ENCODE results near the gene FYB2. TPM values are rescaled to one million over a fixed set of nuclear protein-coding genes. Genes with fewer than 3 reads are reported as not detected.

The FYB2 gene
- total and polyA plus RNA-seq, 8 donors, result 0.31 to 2.2 (median 0.75) TPM; not detected in 3

DNA sequence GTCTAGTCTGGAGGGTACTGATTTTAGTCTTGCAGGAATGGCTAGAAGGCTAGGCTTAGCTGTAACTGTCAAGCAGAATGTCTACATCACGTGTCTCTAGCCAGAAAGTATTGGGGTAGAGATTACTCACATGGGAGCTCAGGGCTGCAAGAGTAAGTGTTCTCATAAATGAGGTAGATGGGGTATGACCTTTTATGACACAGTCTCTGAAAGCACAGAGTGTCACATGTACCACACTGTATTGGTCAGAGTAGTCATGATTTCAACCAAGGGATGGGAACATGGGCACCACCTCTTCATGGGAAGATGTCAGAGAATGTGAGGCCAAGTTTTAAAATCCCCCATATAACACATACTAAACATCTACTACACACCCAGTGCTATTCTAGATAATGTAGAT lies 2.9 kb downstream of the FYB2 start:
- Histone ChIP-seq H3K27ac (no peak overlapping the region), H3K4me3 (no peak overlapping the region), H3K9me3 (no peaks in the 10 kb centered on the region), H3K4me1 (peaks cover 7 to 29% (median 26%) of the 10 kb centered on the region in 4 donors), H3K36me3 (no peaks in the 10 kb centered on the region), H3K27me3 (no peaks in the 10 kb centered on the region)
- intact Hi-C loops (cut with DNase I; ENCODE audit: low total_unique reads), result no loop called here
- TF ChIP-seq POLR2AphosphoS5 (IDR thresholded peaks at IDR 0.05) (no peak), POLR2A (IDR thresholded peaks at IDR 0.05) (no peak), EP300 (IDR thresholded peaks at IDR 0.05) (no peak)
- TF ChIP-seq, protein P1, sequence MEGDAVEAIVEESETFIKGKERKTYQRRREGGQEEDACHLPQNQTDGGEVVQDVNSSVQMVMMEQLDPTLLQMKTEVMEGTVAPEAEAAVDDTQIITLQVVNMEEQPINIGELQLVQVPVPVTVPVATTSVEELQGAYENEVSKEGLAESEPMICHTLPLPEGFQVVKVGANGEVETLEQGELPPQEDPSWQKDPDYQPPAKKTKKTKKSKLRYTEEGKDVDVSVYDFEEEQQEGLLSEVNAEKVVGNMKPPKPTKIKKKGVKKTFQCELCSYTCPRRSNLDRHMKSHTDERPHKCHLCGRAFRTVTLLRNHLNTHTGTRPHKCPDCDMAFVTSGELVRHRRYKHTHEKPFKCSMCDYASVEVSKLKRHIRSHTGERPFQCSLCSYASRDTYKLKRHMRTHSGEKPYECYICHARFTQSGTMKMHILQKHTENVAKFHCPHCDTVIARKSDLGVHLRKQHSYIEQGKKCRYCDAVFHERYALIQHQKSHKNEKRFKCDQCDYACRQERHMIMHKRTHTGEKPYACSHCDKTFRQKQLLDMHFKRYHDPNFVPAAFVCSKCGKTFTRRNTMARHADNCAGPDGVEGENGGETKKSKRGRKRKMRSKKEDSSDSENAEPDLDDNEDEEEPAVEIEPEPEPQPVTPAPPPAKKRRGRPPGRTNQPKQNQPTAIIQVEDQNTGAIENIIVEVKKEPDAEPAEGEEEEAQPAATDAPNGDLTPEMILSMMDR (IDR thresholded peaks at IDR 0.05), result no peak
- no peak for DNase-seq
- WGBS, 5 donors, result 91 to 100% (median 93%) methylated on average over 1 of the region's 1 CpG

DNA sequence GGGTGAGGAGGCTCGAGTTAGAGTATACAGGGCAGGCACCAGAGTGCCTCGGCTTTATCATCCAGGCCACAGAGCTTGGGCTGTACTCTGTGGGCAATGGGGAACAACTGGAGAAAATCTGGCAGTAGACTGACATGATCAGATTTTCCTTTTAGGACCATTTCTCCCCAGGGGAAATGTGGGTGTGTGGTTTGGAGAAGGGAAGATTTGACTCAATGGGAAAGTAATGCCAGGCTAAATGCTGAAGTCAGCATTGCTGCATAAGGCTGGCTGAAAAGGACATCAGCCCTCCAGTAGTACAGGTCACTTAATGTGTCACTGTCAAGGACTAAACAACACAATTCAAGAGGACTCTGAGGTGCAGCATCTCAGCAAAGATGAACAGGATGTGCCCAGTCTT lies 5.0 kb downstream of the FYB2 start:
- 71 to 89% (median 86%) methylated on average over 2 of the region's 2 CpGs for WGBS, 5 donors
- intact Hi-C loops (cut with DNase I; ENCODE audit: low total_unique reads), result no loop called here
- no peak overlapping the region for H3K4me3 ChIP-seq

DNA sequence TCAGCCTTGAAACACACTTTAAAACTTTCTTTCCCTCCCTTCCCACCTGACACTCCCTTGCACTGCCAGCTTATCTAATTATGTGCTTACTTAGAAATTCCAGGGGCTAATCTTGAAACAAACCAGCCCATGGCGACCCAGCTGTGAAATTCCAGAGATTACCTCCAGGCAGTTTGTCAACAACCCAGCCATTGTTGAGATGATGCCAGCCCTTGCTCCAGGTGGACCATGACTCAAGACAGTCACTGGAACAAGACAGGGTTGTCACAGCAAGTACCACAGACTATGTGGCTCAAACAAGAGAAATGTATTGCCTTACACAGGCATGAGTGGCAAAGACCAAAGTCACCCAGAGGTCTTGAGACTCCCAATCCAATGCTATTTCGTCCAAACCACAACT lies 7.9 kb downstream of the FYB2 start:
- peak overlapping the region in 2 of 5 donors; percentile 4 to 30 for H3K27ac ChIP-seq
- no peaks in the 10 kb centered on the region for H3K36me3 ChIP-seq
- H3K4me3 ChIP-seq, result no peak overlapping the region
- 24 to 38% (median 33%) methylated on average over 2 of the region's 2 CpGs for WGBS, 5 donors
- peaks cover 0 to 18% (median 3%) of the 10 kb centered on the region in 4 donors for H3K4me1 ChIP-seq
- H3K9me3 ChIP-seq, result no peaks in the 10 kb centered on the region
- no peak for TF ChIP-seq POLR2A (IDR thresholded peaks at IDR 0.05)
- TF ChIP-seq, protein P1 (IDR thresholded peaks at IDR 0.05), result no peak
- no peak for TF ChIP-seq EP300 (IDR thresholded peaks at IDR 0.05)
- TF ChIP-seq POLR2AphosphoS5 (IDR thresholded peaks at IDR 0.05), result peak in 2 of 3 donors; percentile 28 to 73
- intact Hi-C loops (cut with DNase I; ENCODE audit: low total_unique reads), result no loop called here
- H3K27me3 ChIP-seq, result no peaks in the 10 kb centered on the region
- DNase-seq, result peak; percentile 66 to 79

More for the DNA sequence above, 5.0 kb downstream of the FYB2 start:
- Histone ChIP-seq H3K27ac (no peak overlapping the region), H3K4me1 (peaks cover 0 to 25% (median 16%) of the 10 kb centered on the region in 4 donors), H3K27me3 (no peaks in the 10 kb centered on the region), H3K36me3 (no peaks in the 10 kb centered on the region), H3K9me3 (no peaks in the 10 kb centered on the region)
- no peak for DNase-seq
- TF ChIP-seq POLR2A (IDR thresholded peaks at IDR 0.05) (no peak), EP300 (IDR thresholded peaks at IDR 0.05) (no peak), POLR2AphosphoS5 (IDR thresholded peaks at IDR 0.05) (no peak)
- TF ChIP-seq, protein P1 (IDR thresholded peaks at IDR 0.05), result no peak

DNA sequence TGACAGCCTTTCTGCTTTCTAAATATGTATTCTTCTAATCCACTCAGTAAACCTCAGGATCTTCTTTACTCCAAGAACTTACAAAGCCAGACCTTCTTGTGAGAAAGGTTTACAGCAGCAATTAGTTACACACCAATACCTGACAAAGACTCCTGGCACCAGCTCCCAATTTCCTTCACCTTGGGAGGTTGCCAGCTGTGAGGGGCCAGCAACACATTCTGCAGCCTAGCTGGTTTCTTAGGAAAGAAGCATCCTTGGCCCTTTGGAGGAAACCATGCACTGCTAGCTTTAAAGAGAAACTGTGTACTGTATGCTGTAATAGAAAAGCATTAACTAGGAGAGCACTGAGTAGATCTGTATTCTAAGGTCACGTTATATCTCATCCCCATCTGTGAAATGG lies 10.8 kb downstream of the FYB2 start:
- H3K4me1 ChIP-seq, result peaks cover 0 to 14% (median 3%) of the 10 kb centered on the region in 4 donors
- H3K4me3 ChIP-seq, result no peak overlapping the region
- TF ChIP-seq, protein P1 (IDR thresholded peaks at IDR 0.05), result no peak
- TF ChIP-seq POLR2A (IDR thresholded peaks at IDR 0.05), result no peak
- no peak overlapping the region for H3K27ac ChIP-seq
- no peaks in the 10 kb centered on the region for H3K36me3 ChIP-seq
- no peak for DNase-seq
- WGBS, 5 donors, result 57 to 74% (median 58%) methylated on average over 1 of the region's 1 CpG
- H3K9me3 ChIP-seq, result no peaks in the 10 kb centered on the region
- no peaks in the 10 kb centered on the region for H3K27me3 ChIP-seq
- intact Hi-C loops (cut with DNase I; ENCODE audit: low total_unique reads), result no loop called here
